HepG2 (cell line): ENCODE data around the gene MCAM. TPM values are rescaled to one million over a fixed set of nuclear protein-coding genes. Genes with fewer than 3 reads are reported as not detected.

Source experiments
- HES4 ChIP-seq: sonication (generic); formaldehyde crosslinking; IDR thresholded peaks from 2 replicates; pipeline ENCODE4 v1.9.0; 2021; ENCODE audit warnings: mild to moderate bottlenecking, missing genetic modification reagents, borderline replicate concordance
- KDM2A ChIP-seq: sonication (generic); formaldehyde crosslinking; IDR thresholded peaks from 2 replicates; pipeline ENCODE4 v1.4.0; 2020; ENCODE audit warnings: low read depth, missing genetic modification reagents, borderline replicate concordance
- TCF12 ChIP-seq, 2 experiments: fragments of 450-650 bp in 1 of 2; sonication (generic) in 1 of 2; formaldehyde crosslinking in 1 of 2; IDR thresholded peaks; 2 replicates each; pipeline versions ENCODE4 v1.6.1 to v1.8.0; 2017 to 2022; ENCODE audit warnings: antibody characterized with exemption in 1 of 2, mild to moderate bottlenecking in 1 of 2, missing genetic modification reagents in 1 of 2, moderate library complexity in 1 of 2
- THAP11 ChIP-seq: IDR thresholded peaks from 2 replicates; pipeline ENCODE4 v1.6.1; 2016; ENCODE audit warnings: missing biosample characterization, missing genetic modification reagents
- XRCC5 ChIP-seq: fragments of 200-400 bp; formaldehyde crosslinking; optimal IDR thresholded peaks from 2 replicates; pipeline ENCODE3; 2017; ENCODE audit warnings: mild to moderate bottlenecking, low read length
- ZBTB42 ChIP-seq: sonication (generic); formaldehyde crosslinking; IDR thresholded peaks from 2 replicates; pipeline ENCODE4 v1.5.0; 2020; ENCODE audit warnings: mild to moderate bottlenecking, missing genetic modification reagents
- ZBTB7A ChIP-seq: sonication (generic); formaldehyde crosslinking; IDR thresholded peaks from 2 replicates; pipeline ENCODE4 v1.8.0; 2022; ENCODE audit warnings: mild to moderate bottlenecking, missing genetic modification reagents
- ZFX ChIP-seq: sonication (generic); formaldehyde crosslinking; IDR thresholded peaks from 2 replicates; pipeline ENCODE4 v1.4.0; 2020; ENCODE audit warnings: mild to moderate bottlenecking, low read depth, missing genetic modification reagents, moderate library complexity
- ZFY ChIP-seq: sonication (generic); formaldehyde crosslinking; IDR thresholded peaks from 2 replicates; pipeline ENCODE4 v1.4.0; 2020; ENCODE audit warnings: missing genetic modification reagents
- ZNF136 ChIP-seq: sonication (generic); formaldehyde crosslinking; IDR thresholded peaks from 2 replicates; pipeline ENCODE4 v1.8.1; 2022; ENCODE audit warnings: low read depth, mild to moderate bottlenecking, moderate library complexity, missing genetic modification reagents
- ZNF775 ChIP-seq: sonication (generic); formaldehyde crosslinking; IDR thresholded peaks from 2 replicates; pipeline ENCODE4 v1.4.0; 2020; ENCODE audit warnings: missing genetic modification reagents, mild to moderate bottlenecking, moderate library complexity, borderline replicate concordance
- ZNF777 ChIP-seq: sonication (generic); formaldehyde crosslinking; IDR thresholded peaks from 2 replicates; pipeline ENCODE4 v1.4.0; 2020; ENCODE audit warnings: missing genetic modification reagents
- polyA plus RNA-seq, 8 experiments: library from polyadenylated mRNA; depleted of rRNA in 3 of 8; stranded (reverse) in 7 of 8; unstranded in 1 of 8; fragments of >200 nt; fragmentation: Illumina TruSeq in 4 of 8; extraction: Trizol in 4 of 8; gene quantifications; 2 replicates each; pipeline versions ENCODE4 v1.2.1 to v1.2.3, GENCODE V29; 2011 to 2016; ENCODE audit warnings: low read depth in 4 of 8, missing spikeins in 1 of 8, mixed read lengths in 1 of 8; ENCODE audit not compliant: insufficient read depth in 1 of 8
- total RNA-seq, 5 experiments: library from RNA; depleted of rRNA; stranded (reverse); fragments of >200 nt; fragmentation: Illumina TruSeq; extraction: Trizol; gene quantifications; 2 replicates each; pipeline ENCODE4 v1.2.3, GENCODE V29; 2016; ENCODE audit warnings: low read depth in 1 of 5
- TF ChIP-seq, protein P1 (sequence below): sonication (generic); formaldehyde crosslinking; IDR thresholded peaks from 2 replicates; pipeline ENCODE4 v1.4.0; 2020; ENCODE audit warnings: mild to moderate bottlenecking, missing genetic modification reagents
- TF ChIP-seq, protein P2 (sequence below): sonication (generic); formaldehyde crosslinking; IDR thresholded peaks from 2 replicates; pipeline ENCODE4 v1.5.0; 2020; ENCODE audit warnings: mild to moderate bottlenecking, missing genetic modification reagents, moderate library complexity
- TF ChIP-seq, protein P3 (sequence below): IDR thresholded peaks from 2 replicates; pipeline ENCODE4 v1.6.1; 2016; ENCODE audit warnings: mild to moderate bottlenecking
- TF ChIP-seq, protein P4 (sequence below): IDR thresholded peaks from 2 replicates; pipeline ENCODE4 v1.6.1; 2016; ENCODE audit warnings: missing compliant biosample characterization, missing genetic modification reagents, borderline replicate concordance
- TF ChIP-seq, protein P5 (sequence below): sonication (generic); formaldehyde crosslinking; IDR thresholded peaks from 2 replicates; pipeline ENCODE4 v1.5.0; 2020; ENCODE audit warnings: mild to moderate bottlenecking, missing genetic modification reagents, borderline replicate concordance

Gene MCAM
- total and polyA plus RNA-seq, 2 of the 13 experiments (the other 11 are each of a cell fraction or from before 2014, with no cell fraction given): 12.1 to 15.2 TPM

GRCh38 chr11:119339589-119340334, 22.8 kb upstream of the MCAM start (continued):
- peak; percentile 59 for TF ChIP-seq ZFX
- TF ChIP-seq TCF12 (IDR thresholded peaks at IDR 0.05): no peak
- 0 out of 2 replicates have a peak, but pooled peaks have one; percentile 45 for TF ChIP-seq TCF12 (CRISPR knock-in tag; IDR thresholded peaks at IDR 0.05)
- peak; percentile 65; the same call in 1 of the 2 replicates for TF ChIP-seq ZFY (CRISPR knock-in tag)
- TF ChIP-seq, protein P1, sequence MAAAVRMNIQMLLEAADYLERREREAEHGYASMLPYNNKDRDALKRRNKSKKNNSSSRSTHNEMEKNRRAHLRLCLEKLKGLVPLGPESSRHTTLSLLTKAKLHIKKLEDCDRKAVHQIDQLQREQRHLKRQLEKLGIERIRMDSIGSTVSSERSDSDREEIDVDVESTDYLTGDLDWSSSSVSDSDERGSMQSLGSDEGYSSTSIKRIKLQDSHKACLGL: peak; percentile 67
- TF ChIP-seq XRCC5: peak; percentile 88
- TF ChIP-seq ZNF136 (CRISPR knock-in tag): no peak
- TF ChIP-seq, protein P2, sequence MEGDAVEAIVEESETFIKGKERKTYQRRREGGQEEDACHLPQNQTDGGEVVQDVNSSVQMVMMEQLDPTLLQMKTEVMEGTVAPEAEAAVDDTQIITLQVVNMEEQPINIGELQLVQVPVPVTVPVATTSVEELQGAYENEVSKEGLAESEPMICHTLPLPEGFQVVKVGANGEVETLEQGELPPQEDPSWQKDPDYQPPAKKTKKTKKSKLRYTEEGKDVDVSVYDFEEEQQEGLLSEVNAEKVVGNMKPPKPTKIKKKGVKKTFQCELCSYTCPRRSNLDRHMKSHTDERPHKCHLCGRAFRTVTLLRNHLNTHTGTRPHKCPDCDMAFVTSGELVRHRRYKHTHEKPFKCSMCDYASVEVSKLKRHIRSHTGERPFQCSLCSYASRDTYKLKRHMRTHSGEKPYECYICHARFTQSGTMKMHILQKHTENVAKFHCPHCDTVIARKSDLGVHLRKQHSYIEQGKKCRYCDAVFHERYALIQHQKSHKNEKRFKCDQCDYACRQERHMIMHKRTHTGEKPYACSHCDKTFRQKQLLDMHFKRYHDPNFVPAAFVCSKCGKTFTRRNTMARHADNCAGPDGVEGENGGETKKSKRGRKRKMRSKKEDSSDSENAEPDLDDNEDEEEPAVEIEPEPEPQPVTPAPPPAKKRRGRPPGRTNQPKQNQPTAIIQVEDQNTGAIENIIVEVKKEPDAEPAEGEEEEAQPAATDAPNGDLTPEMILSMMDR (CRISPR knock-in tag): peak; percentile 81
- peak; percentile 16; the same call in 1 of the 2 replicates for TF ChIP-seq HES4 (CRISPR knock-in tag)
- TF ChIP-seq, protein P3, sequence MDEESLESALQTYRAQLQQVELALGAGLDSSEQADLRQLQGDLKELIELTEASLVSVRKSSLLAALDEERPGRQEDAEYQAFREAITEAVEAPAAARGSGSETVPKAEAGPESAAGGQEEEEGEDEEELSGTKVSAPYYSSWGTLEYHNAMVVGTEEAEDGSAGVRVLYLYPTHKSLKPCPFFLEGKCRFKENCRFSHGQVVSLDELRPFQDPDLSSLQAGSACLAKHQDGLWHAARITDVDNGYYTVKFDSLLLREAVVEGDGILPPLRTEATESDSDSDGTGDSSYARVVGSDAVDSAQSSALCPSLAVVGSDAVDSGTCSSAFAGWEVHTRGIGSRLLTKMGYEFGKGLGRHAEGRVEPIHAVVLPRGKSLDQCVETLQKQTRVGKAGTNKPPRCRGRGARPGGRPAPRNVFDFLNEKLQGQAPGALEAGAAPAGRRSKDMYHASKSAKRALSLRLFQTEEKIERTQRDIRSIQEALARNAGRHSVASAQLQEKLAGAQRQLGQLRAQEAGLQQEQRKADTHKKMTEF (CRISPR knock-in tag): peak; percentile 48; the same call in 1 of the 2 replicates
- peak; percentile 97 for TF ChIP-seq ZNF777 (CRISPR knock-in tag)
- TF ChIP-seq, protein P4, sequence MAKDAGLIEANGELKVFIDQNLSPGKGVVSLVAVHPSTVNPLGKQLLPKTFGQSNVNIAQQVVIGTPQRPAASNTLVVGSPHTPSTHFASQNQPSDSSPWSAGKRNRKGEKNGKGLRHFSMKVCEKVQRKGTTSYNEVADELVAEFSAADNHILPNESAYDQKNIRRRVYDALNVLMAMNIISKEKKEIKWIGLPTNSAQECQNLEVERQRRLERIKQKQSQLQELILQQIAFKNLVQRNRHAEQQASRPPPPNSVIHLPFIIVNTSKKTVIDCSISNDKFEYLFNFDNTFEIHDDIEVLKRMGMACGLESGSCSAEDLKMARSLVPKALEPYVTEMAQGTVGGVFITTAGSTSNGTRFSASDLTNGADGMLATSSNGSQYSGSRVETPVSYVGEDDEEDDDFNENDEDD (CRISPR knock-in tag): peak; percentile 59; the same call in 1 of the 2 replicates
- peak; percentile 80; the same call in 1 of the 2 replicates for TF ChIP-seq KDM2A (CRISPR knock-in tag)
- no peak for TF ChIP-seq ZNF775 (CRISPR knock-in tag)
- no peak for TF ChIP-seq ZBTB42
- TF ChIP-seq, protein P5, sequence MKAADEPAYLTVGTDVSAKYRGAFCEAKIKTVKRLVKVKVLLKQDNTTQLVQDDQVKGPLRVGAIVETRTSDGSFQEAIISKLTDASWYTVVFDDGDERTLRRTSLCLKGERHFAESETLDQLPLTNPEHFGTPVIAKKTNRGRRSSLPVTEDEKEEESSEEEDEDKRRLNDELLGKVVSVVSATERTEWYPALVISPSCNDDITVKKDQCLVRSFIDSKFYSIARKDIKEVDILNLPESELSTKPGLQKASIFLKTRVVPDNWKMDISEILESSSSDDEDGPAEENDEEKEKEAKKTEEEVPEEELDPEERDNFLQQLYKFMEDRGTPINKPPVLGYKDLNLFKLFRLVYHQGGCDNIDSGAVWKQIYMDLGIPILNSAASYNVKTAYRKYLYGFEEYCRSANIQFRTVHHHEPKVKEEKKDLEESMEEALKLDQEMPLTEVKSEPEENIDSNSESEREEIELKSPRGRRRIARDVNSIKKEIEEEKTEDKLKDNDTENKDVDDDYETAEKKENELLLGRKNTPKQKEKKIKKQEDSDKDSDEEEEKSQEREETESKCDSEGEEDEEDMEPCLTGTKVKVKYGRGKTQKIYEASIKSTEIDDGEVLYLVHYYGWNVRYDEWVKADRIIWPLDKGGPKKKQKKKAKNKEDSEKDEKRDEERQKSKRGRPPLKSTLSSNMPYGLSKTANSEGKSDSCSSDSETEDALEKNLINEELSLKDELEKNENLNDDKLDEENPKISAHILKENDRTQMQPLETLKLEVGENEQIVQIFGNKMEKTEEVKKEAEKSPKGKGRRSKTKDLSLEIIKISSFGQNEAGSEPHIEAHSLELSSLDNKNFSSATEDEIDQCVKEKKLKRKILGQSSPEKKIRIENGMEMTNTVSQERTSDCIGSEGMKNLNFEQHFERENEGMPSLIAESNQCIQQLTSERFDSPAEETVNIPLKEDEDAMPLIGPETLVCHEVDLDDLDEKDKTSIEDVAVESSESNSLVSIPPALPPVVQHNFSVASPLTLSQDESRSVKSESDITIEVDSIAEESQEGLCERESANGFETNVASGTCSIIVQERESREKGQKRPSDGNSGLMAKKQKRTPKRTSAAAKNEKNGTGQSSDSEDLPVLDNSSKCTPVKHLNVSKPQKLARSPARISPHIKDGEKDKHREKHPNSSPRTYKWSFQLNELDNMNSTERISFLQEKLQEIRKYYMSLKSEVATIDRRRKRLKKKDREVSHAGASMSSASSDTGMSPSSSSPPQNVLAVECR (CRISPR knock-in tag): peak; percentile 40; the same call in 1 of the 2 replicates
- 0 out of 2 replicates have a peak, but pooled peaks have one; percentile 34 for TF ChIP-seq ZBTB7A
- TF ChIP-seq THAP11 (CRISPR knock-in tag): peak; percentile 36; the same call in 1 of the 2 replicates
